Measurements from ENCODE around the gene PAX3. TPM values are rescaled to one million over a fixed set of nuclear protein-coding genes. Genes with fewer than 3 reads are reported as not detected.
A peak's percentile ranks its signal among the peaks of the same experiment; 100 is the strongest.

PAX3 gene
- total RNA-seq, 4 donors from 2014 or later, result not detected

- in situ Hi-C loops (cut with MboI; ENCODE audit: low pct_ligation_motif_present in 1 of 4, low pct_unique_long_range_greater_than_20kb in 1 of 4, low sequenced_read_pairs in 3 of 4) (loop anchor here in 3 of 4 donors (25.0 kb wide), 1 partner anchor 257 kb away; no protein-coding TSS in a partner anchor), intact Hi-C loops (cut with DNase I; ENCODE audit: low total_unique reads) (no loop called here)
- peaks cover 100% of the 10 kb centered on the region for H3K27me3 ChIP-seq
- 0 to 14% methylated on average over 6 to 39 of the region's 39 CpGs for WGBS, 2 donors (ENCODE audit: low coverage in 1 of 2)
- H3K9me3 ChIP-seq, result no peaks in the 10 kb centered on the region
- no peak for DNase-seq
- no peak overlapping the region for H3K27ac ChIP-seq
- H3K4me3 ChIP-seq, result peak overlapping the region in 3 of 4 donors; percentile 29 to 66 (median 35)
- TF ChIP-seq EP300 (IDR thresholded peaks at IDR 0.05; ENCODE audit: low read depth), result no peak
- TF ChIP-seq POLR2AphosphoS5 (IDR thresholded peaks at IDR 0.05), result peak in 2 of 3 donors; percentile 27 to 49
- H3K4me1 ChIP-seq, result peaks cover 10 to 45% (median 30%) of the 10 kb centered on the region in 4 donors
- H3K36me3 ChIP-seq, result no peaks in the 10 kb centered on the region
These were observed 6.1 kb upstream of the PAX3 start for GRCh38 chr2:222304737-222305515.

GRCh38 chr2:222303828-222304736 lies 5.3 kb upstream of the PAX3 start:
- no peaks in the 10 kb centered on the region for H3K9me3 ChIP-seq
- no peaks in the 10 kb centered on the region for H3K36me3 ChIP-seq
- H3K27ac ChIP-seq, result no peak overlapping the region
- peaks cover 10 to 45% (median 30%) of the 10 kb centered on the region in 4 donors for H3K4me1 ChIP-seq
- no peak for DNase-seq
- in situ Hi-C loops (cut with MboI; ENCODE audit: low pct_ligation_motif_present in 1 of 4, low pct_unique_long_range_greater_than_20kb in 1 of 4, low sequenced_read_pairs in 3 of 4), result loop anchor here in 3 of 4 donors (25.0 kb wide), 1 partner anchor 258 kb away; no protein-coding TSS in a partner anchor
- intact Hi-C loops (cut with DNase I; ENCODE audit: low total_unique reads), result no loop called here
- TF ChIP-seq POLR2A (IDR thresholded peaks at IDR 0.05) (no peak), CTCF (IDR thresholded peaks at IDR 0.05) (no peak), EP300 (IDR thresholded peaks at IDR 0.05; ENCODE audit: low read depth) (no peak), POLR2AphosphoS5 (IDR thresholded peaks at IDR 0.05) (no peak)
- H3K4me3 ChIP-seq, result peak overlapping the region in 1 of 4 donors; percentile 66
- H3K27me3 ChIP-seq, result peaks cover 100% of the 10 kb centered on the region
- WGBS, 2 donors (ENCODE audit: low coverage in 1 of 2), result 7 to 12% methylated on average over 9 to 38 of the region's 38 CpGs

- intact Hi-C loops (cut with DNase I; ENCODE audit: low total_unique reads) (no loop called here), in situ Hi-C loops (cut with MboI; ENCODE audit: low pct_ligation_motif_present in 1 of 4, low pct_unique_long_range_greater_than_20kb in 1 of 4, low sequenced_read_pairs in 3 of 4) (loop anchor here in 3 of 4 donors (25.0 kb wide), 1 partner anchor 259 kb away; no protein-coding TSS in a partner anchor)
- Histone ChIP-seq H3K4me3 (no peak overlapping the region), H3K4me1 (peaks cover 10 to 54% (median 38%) of the 10 kb centered on the region in 4 donors), H3K9me3 (no peaks in the 10 kb centered on the region), H3K27me3 (peaks cover 100% of the 10 kb centered on the region), H3K27ac (no peak overlapping the region), H3K36me3 (no peaks in the 10 kb centered on the region)
- no peak for TF ChIP-seq EP300 (IDR thresholded peaks at IDR 0.05; ENCODE audit: low read depth)
- no peak for TF ChIP-seq POLR2A (IDR thresholded peaks at IDR 0.05)
- no peak for TF ChIP-seq CTCF (IDR thresholded peaks at IDR 0.05)
- no peak for TF ChIP-seq POLR2AphosphoS5 (IDR thresholded peaks at IDR 0.05)
- WGBS, 2 donors (ENCODE audit: low coverage in 1 of 2), result 22 to 27% methylated on average over 17 to 24 of the region's 24 CpGs
- DNase-seq, result no peak
These were observed 4.4 kb upstream of the PAX3 start for GRCh38 chr2:222303045-222303827.

- Histone ChIP-seq H3K36me3 (no peaks in the 10 kb centered on the region), H3K4me3 (no peak overlapping the region), H3K27ac (no peak overlapping the region), H3K27me3 (peaks cover 100% of the 10 kb centered on the region), H3K4me1 (peaks cover 10 to 59% (median 41%) of the 10 kb centered on the region in 4 donors), H3K9me3 (no peaks in the 10 kb centered on the region)
- 9 to 13% methylated on average over 3 to 39 of the region's 39 CpGs for WGBS, 2 donors (ENCODE audit: low coverage in 1 of 2)
- TF ChIP-seq POLR2AphosphoS5 (IDR thresholded peaks at IDR 0.05) (no peak), CTCF (IDR thresholded peaks at IDR 0.05) (no peak), EP300 (IDR thresholded peaks at IDR 0.05; ENCODE audit: low read depth) (no peak), POLR2A (IDR thresholded peaks at IDR 0.05) (no peak)
- in situ Hi-C loops (cut with MboI; ENCODE audit: low pct_ligation_motif_present in 1 of 4, low pct_unique_long_range_greater_than_20kb in 1 of 4, low sequenced_read_pairs in 3 of 4), result loop anchor here in 3 of 4 donors (25.0 kb wide), 1 partner anchor 260 kb away; no protein-coding TSS in a partner anchor
- intact Hi-C loops (cut with DNase I; ENCODE audit: low total_unique reads), result no loop called here
- DNase-seq, result no peak
These were observed 3.6 kb upstream of the PAX3 start for GRCh38 chr2:222302178-222303018.
